ENCODE measurements around the gene DCAF6. TPM values are rescaled to one million over a fixed set of nuclear protein-coding genes. Genes with fewer than 3 reads are reported as not detected.

The DCAF6 gene
- total and polyA plus RNA-seq, 7 donors = 33.6 to 102 (median 79.6) TPM

DNA sequence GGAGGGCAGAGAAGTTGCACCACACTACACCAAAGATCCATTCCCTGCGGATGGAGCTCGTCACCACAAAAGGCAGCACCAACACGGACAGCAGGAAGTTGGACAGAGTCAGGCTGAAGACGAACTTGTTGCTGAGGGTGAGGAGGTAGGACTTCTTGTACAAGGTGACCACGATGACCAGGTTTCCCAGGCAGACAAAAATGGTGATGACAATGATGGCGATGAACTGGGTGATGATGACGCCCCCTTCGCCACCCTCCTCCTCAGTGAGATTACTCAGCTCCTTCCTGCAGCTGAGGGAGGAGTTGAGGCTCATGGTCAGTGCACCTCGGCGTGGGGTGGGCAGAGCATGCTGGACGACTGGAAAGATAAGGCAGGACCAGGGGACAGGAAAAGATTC, 168.1 kb downstream of the DCAF6 start:
- no peak for TF ChIP-seq POLR2A (IDR thresholded peaks at IDR 0.05)
- no peak for TF ChIP-seq POLR2AphosphoS5 (IDR thresholded peaks at IDR 0.05)
- no peak for TF ChIP-seq EP300 (IDR thresholded peaks at IDR 0.05)
- no peak for TF ChIP-seq CTCF (IDR thresholded peaks at IDR 0.05)
- intact Hi-C loops (cut with DNase I) = no loop called here
- H3K27ac ChIP-seq = no peak overlapping the region
- no peak for DNase-seq
- WGBS, 2 donors = 88 to 91% methylated on average over 11 of the region's 11 CpGs
- peaks cover 0 to 13% (median 7%) of the 10 kb centered on the region in 4 donors for H3K4me1 ChIP-seq
- H3K4me3 ChIP-seq = no peak overlapping the region
- H3K9me3 ChIP-seq = no peaks in the 10 kb centered on the region
- peaks cover 0 to 6% (median 2%) of the 10 kb centered on the region in 4 donors for H3K36me3 ChIP-seq
- no peaks in the 10 kb centered on the region for H3K27me3 ChIP-seq

- WGBS, 2 donors = 93 to 96% methylated on average over 6 of the region's 6 CpGs
- peaks cover 0 to 6% (median 2%) of the 10 kb centered on the region in 4 donors for H3K36me3 ChIP-seq
- no peak overlapping the region for H3K4me3 ChIP-seq
- H3K27me3 ChIP-seq = no peaks in the 10 kb centered on the region
- H3K27ac ChIP-seq = no peak overlapping the region
- H3K4me1 ChIP-seq = no peaks in the 10 kb centered on the region
- intact Hi-C loops (cut with DNase I) = no loop called here
- no peak for DNase-seq
- no peaks in the 10 kb centered on the region for H3K9me3 ChIP-seq
- TF ChIP-seq POLR2A (IDR thresholded peaks at IDR 0.05) = no peak
- TF ChIP-seq CTCF (IDR thresholded peaks at IDR 0.05) = no peak
- no peak for TF ChIP-seq POLR2AphosphoS5 (IDR thresholded peaks at IDR 0.05)
- TF ChIP-seq EP300 (IDR thresholded peaks at IDR 0.05) = no peak
These were observed 169.4 kb downstream of the DCAF6 start for GRCh38 chr1:168105846-168106245.

DNA sequence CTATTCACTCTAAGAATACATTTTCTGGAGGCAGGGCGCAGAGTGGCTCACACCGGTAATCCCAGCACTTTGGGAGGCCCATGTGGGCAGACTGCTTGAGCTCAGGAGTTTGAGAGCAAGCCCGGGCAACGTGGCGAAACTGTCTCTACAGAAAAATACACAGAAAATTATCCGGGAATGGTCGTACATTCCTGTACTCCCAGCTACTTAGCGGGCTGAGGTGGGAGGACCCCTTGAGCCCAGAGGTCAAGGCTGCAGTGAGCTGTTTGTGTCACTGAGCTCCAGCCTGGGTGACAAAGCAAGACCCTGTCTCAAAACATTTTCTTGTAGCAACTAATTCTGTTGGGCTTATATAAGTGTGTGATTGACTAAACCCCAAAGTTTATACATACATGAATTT, 169.8 kb downstream of the DCAF6 start:
- H3K4me1 ChIP-seq = no peaks in the 10 kb centered on the region
- H3K9me3 ChIP-seq = no peaks in the 10 kb centered on the region
- no peak overlapping the region for H3K27ac ChIP-seq
- WGBS, 2 donors = 89 to 90% methylated on average over 8 of the region's 8 CpGs
- H3K4me3 ChIP-seq = no peak overlapping the region
- no peak for TF ChIP-seq POLR2AphosphoS5 (IDR thresholded peaks at IDR 0.05)
- no peak for TF ChIP-seq EP300 (IDR thresholded peaks at IDR 0.05)
- no peak for TF ChIP-seq POLR2A (IDR thresholded peaks at IDR 0.05)
- no peak for TF ChIP-seq CTCF (IDR thresholded peaks at IDR 0.05)
- no peak for DNase-seq
- peaks cover 0 to 6% (median 2%) of the 10 kb centered on the region in 4 donors for H3K36me3 ChIP-seq
- intact Hi-C loops (cut with DNase I) = no loop called here
- no peaks in the 10 kb centered on the region for H3K27me3 ChIP-seq

DNA sequence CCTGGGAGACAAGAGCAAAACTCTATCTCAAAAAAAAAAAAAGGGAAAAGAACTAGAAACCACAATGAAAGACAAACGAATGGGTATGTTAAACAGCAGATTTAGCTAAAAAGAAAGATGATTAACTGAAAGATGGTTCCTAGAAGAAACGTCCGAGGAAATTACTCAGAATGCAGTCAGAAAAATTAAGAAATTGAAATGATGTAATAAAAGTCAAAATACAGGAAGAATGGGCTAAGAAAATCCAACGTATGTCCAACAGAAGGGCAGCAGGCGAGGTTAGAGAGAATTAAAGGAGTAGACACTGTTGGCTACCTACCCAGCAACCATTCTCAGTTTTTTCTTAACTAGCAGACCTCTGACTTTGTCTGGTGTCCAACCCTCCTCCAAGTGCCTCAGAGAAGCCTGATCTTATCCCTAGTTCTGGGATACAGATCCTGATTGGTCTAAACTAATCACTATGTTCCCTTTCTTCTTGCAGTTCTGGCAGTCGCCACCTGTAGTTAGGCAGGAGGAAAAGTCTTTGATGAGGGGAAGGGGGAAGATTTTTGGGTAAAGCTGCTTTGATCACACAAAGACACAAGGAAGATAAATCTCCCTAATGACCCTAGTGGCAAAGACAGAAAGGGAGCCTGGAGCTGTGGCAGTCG, 174.5 kb downstream of the DCAF6 start:
- 87 to 89% methylated on average over 7 of the region's 7 CpGs for WGBS, 2 donors
- H3K9me3 ChIP-seq = no peaks in the 10 kb centered on the region
- intact Hi-C loops (cut with DNase I) = no loop called here
- no peak for DNase-seq
- no peak overlapping the region for H3K27ac ChIP-seq
- no peak overlapping the region for H3K4me3 ChIP-seq
- TF ChIP-seq CTCF (IDR thresholded peaks at IDR 0.05) (no peak), EP300 (IDR thresholded peaks at IDR 0.05) (no peak), POLR2A (IDR thresholded peaks at IDR 0.05) (no peak), POLR2AphosphoS5 (IDR thresholded peaks at IDR 0.05) (no peak)
- H3K36me3 ChIP-seq = no peaks in the 10 kb centered on the region
- no peaks in the 10 kb centered on the region for H3K27me3 ChIP-seq
- no peaks in the 10 kb centered on the region for H3K4me1 ChIP-seq
